Retinal pigment epithelial cell (primary cell): ENCODE measurements around the gene KCNC2.
"Not testable (repeated sequence)": the region's sequence is repeated elsewhere in the genome, so short reads cannot be mapped to it uniquely, and the experiment has no call there.

Experiments used
- DNase-seq: peaks from one replicate; pipeline ENCODE4 v3.0.0-alpha.2; 2010; ENCODE audit warnings: low read depth
- H3K4me3 ChIP-seq: 2 replicates; pipeline ENCODE4 v1.5.1; 2011; ENCODE audit warnings: mild to moderate bottlenecking, low read length, control low read depth, moderate library complexity
- TF ChIP-seq, protein P1 (sequence below): conservative IDR thresholded peaks from 2 replicates; pipeline ENCODE4 v1.5.1; 2011; ENCODE audit warnings: low read depth, low read length, control low read depth, inconsistent platforms

KCNC2 gene

DNA sequence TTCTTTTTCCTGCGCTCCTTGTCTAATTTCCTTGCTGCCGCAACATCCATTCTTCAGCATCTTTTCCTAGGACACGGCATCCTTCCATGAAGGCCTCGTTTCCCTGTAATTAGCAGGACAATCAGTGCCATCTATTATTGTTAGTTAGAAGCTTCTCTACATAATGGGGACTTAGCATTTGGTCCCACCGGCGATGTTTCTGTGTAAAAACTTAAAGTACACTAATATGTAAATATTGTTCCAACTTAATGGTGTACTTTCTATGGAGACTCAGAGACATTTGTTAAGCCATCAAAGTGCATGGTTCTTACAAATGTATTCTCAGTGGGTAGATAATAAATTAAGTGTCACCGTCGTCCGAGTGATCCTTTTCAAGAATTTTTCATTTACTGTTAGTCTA lies 17.4 kb downstream of the KCNC2 start:
- no peak overlapping the region for H3K4me3 ChIP-seq
- TF ChIP-seq, protein P1, sequence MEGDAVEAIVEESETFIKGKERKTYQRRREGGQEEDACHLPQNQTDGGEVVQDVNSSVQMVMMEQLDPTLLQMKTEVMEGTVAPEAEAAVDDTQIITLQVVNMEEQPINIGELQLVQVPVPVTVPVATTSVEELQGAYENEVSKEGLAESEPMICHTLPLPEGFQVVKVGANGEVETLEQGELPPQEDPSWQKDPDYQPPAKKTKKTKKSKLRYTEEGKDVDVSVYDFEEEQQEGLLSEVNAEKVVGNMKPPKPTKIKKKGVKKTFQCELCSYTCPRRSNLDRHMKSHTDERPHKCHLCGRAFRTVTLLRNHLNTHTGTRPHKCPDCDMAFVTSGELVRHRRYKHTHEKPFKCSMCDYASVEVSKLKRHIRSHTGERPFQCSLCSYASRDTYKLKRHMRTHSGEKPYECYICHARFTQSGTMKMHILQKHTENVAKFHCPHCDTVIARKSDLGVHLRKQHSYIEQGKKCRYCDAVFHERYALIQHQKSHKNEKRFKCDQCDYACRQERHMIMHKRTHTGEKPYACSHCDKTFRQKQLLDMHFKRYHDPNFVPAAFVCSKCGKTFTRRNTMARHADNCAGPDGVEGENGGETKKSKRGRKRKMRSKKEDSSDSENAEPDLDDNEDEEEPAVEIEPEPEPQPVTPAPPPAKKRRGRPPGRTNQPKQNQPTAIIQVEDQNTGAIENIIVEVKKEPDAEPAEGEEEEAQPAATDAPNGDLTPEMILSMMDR, result no peak
- no peak for DNase-seq

DNA sequence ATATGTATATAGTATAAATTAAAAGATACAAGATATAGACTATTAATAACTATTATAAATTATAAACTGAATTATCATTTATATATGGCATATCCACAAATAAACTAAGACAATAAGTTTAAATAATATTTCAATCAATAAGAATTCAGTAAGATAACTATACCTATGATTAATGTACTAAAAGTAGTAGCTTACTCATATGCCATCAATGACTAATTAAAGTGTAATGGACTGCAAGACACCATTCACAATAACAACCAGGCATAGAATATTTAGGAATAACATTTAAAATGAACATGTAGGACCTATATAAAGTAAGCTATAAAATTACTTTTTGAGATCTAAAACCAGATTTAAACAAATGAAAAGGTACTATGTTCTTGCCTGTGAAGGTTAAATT lies 18.8 kb downstream of the KCNC2 start:
- TF ChIP-seq, protein P1, result no peak
- DNase-seq, result no peak
- no peak overlapping the region for H3K4me3 ChIP-seq

DNA sequence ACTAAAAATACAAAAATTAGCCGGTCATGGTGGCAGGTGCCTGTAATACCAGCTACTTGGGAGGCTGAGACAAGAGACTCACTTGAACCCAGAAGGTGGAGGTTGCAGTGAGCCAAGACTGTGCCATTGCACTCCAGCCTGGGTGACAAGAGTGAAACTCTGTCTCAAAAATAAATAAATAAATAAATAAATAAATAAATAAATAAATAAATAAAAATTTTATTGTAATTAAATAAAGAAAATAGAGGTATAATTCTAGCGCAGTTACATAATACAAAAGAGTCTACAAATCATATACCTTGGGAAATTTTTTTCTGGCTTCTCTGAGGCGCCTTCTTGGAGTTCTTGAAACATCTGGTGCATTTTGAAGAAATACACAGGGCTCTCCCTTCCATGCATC lies 23.8 kb downstream of the KCNC2 start:
- DNase-seq, result not testable (repeated sequence)

DNA sequence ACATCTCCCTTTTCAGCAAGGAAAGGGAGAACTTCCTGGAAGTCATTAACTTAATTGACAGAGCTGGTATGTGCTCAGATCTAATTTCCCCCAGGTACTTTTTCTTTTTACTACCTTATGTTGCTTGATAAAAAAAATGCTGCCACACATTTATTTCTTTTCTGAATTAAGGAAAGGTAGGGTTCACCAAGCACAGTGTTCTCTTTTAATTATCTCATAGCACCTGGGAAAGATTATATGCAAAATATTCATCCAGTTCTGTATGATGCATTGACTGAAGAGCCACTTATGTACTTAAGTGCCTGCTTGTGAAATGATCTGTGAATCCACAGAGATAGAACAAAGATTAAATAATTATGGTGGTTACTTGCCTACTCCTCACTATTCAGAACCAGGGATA lies 25.1 kb downstream of the KCNC2 start:
- no peak for DNase-seq
- TF ChIP-seq, protein P1, result no peak

More for the DNA sequence above, 23.8 kb downstream of the KCNC2 start:
- H3K4me3 ChIP-seq, result not testable (repeated sequence)

DNA sequence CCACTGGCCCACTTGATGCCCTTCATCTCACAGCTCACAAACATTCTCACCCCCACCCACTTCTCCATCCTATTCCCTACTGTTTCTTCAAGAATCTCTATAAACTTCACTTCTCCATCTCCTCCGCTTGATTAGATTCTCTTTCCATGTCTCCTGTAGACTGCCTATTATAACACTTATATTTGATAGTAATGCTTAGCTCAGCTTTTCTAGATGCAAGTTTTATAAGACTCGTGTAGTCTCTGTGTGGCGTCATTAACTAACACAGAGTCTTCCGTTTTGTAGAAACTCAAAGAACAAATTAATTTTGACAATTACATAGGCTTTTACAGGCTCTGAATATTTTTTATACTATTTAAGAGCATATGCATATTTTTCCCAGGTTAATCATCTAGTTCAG lies 25.7 kb downstream of the KCNC2 start:
- TF ChIP-seq, protein P1, result no peak
- H3K4me3 ChIP-seq, result no peak overlapping the region
- no peak for DNase-seq

More for the DNA sequence above, 25.1 kb downstream of the KCNC2 start:
- H3K4me3 ChIP-seq, result no peak overlapping the region

DNA sequence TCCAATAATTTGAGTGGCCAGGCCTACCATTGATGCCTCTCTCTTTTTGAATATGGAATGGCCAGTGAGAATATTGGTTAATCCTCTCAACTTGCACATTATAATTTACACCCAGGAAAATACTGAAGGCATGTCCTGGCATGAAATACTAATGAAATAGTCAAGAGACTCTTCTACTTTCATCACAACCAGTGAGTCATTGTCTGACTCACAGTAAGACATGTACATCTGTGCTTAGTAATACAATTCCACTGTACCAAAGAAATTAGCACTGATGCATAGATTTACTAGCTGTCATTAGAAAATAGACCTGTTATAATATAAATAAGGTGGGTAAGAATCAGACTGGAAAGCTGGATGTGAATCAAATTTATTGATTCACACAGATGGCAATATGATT lies 31.6 kb downstream of the KCNC2 start:
- TF ChIP-seq, protein P1, result no peak
- peak; percentile 86 for DNase-seq
- no peak overlapping the region for H3K4me3 ChIP-seq

DNA sequence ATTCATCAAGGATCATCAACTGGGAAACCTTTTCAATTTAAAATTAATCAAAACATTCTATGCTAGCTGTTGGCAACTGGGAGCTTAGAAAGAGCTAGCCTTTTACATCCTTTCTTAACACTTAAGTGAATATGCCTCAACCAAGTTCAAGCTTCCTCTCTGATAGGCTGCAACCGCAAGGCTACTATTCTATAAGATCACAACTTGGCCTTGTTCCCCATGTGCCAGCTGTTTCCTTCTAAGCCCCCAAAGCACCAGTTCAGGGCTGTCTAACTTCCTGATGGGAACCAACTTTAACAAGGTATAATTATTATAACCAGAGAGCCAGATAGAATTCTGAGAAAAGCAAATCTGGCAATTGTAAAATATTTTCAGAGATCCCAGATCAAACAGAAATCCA lies 37.0 kb downstream of the KCNC2 start:
- H3K4me3 ChIP-seq, result no peak overlapping the region
- no peak for DNase-seq
- TF ChIP-seq, protein P1, result no peak

DNA sequence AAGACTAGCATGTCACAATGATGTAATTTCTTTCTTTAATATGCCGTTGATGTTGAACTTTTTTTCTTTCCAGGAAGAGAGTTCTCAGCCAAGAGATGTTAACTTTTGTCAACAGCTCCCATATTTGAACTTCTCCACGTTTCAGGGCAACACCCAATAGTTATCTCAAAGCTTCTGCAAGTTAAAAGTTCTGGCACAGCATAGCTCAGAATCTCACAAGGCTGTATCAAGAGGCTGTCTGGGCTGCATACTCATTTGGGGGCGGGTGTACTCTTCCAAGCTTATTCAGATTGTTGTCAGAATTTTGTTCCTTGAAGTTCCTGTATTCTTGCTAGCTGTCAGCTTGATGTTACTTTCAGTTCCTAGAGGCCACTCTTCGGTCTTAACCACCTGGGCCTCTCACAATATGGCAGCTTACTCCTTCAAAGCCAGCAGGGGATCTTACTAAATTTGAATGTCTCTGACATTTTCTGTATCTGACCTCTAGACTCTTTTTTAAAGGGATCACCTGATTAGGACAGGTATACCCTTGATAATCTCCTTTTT lies 38.9 kb downstream of the KCNC2 start:
- TF ChIP-seq, protein P1, result no peak
- H3K4me3 ChIP-seq, result no peak overlapping the region
- no peak for DNase-seq
